RWPE2 (cell line): ENCODE data around the gene DPF3.

Source experiments
- ATAC-seq: fragments of 200-7000 bp; cut with Tn5 transposase; 3 replicates; pipeline ENCODE4 v1.9.1; 2021; ENCODE audit warnings: low read depth
- DNase-seq: peaks from one replicate; pipeline ENCODE4 v3.0.0-alpha.2; 2020; ENCODE audit warnings: low spot score
- H3K27ac ChIP-seq: fragments of 450-650 bp; 2 replicates; pipeline ENCODE4 v1.5.1; 2017; ENCODE audit warnings: mild to moderate bottlenecking; ENCODE audit not compliant: poor library complexity, severe bottlenecking
- H3K27me3 ChIP-seq: fragments of 250-450 bp; sonication (Bioruptor Pico); 2 replicates; pipeline ENCODE4 v1.5.1; 2021; ENCODE audit warnings: mild to moderate bottlenecking, moderate library complexity; ENCODE audit not compliant: insufficient read depth, poor library complexity, severe bottlenecking
- H3K36me3 ChIP-seq: fragments of 250-450 bp; sonication (Bioruptor Pico); 2 replicates; pipeline ENCODE4 v1.5.1; 2020; ENCODE audit warnings: low read depth, mild to moderate bottlenecking, moderate library complexity
- H3K4me1 ChIP-seq: fragments of 250-450 bp; sonication (Bioruptor Pico); 2 replicates; pipeline ENCODE4 v1.5.1; 2021; ENCODE audit warnings: mild to moderate bottlenecking, moderate library complexity; ENCODE audit not compliant: insufficient read depth, poor library complexity, severe bottlenecking
- H3K4me3 ChIP-seq: fragments of 250-450 bp; sonication (Bioruptor Pico); 2 replicates; pipeline ENCODE4 v1.5.1; 2021; ENCODE audit warnings: mild to moderate bottlenecking, moderate library complexity; ENCODE audit not compliant: severe bottlenecking
- H3K9me3 ChIP-seq: fragments of 250-450 bp; sonication (Bioruptor Pico); 2 replicates; pipeline ENCODE4 v1.5.1; 2021; ENCODE audit warnings: mild to moderate bottlenecking, moderate library complexity; ENCODE audit not compliant: severe bottlenecking
- TF ChIP-seq, protein P1 (sequence below): fragments of 450-650 bp; IDR thresholded peaks from one replicate; pipeline ENCODE4 v1.5.1; 2017; ENCODE audit warnings: mild to moderate bottlenecking, moderate library complexity; ENCODE audit not compliant: poor library complexity, severe bottlenecking

Gene DPF3

DNA sequence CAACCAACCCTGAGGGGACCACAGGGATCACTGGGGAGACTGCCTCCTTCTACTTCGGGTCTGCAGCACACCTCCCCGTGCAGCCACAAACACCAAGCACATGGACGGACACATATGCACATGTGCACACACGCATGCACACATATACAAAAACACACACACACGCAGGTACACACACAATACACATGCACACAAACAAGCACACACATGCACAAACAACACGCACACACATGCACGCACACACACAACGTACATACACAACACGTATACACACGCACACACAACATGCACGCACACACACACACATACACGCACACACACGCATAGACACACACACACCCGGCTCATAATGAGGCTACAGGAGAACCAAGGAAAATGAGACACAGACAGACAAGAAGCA lies 203.6 kb downstream of the DPF3 start:
- Histone ChIP-seq H3K36me3 (no peaks in the 10 kb centered on the region), H3K4me3 (no peak overlapping the region), H3K27me3 (no peaks in the 10 kb centered on the region), H3K4me1 (no peaks in the 10 kb centered on the region), H3K27ac (no peak overlapping the region), H3K9me3 (no peaks in the 10 kb centered on the region)
- ATAC-seq (no peak), DNase-seq (no peak)
- TF ChIP-seq, protein P1, sequence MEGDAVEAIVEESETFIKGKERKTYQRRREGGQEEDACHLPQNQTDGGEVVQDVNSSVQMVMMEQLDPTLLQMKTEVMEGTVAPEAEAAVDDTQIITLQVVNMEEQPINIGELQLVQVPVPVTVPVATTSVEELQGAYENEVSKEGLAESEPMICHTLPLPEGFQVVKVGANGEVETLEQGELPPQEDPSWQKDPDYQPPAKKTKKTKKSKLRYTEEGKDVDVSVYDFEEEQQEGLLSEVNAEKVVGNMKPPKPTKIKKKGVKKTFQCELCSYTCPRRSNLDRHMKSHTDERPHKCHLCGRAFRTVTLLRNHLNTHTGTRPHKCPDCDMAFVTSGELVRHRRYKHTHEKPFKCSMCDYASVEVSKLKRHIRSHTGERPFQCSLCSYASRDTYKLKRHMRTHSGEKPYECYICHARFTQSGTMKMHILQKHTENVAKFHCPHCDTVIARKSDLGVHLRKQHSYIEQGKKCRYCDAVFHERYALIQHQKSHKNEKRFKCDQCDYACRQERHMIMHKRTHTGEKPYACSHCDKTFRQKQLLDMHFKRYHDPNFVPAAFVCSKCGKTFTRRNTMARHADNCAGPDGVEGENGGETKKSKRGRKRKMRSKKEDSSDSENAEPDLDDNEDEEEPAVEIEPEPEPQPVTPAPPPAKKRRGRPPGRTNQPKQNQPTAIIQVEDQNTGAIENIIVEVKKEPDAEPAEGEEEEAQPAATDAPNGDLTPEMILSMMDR: no peak

DNA sequence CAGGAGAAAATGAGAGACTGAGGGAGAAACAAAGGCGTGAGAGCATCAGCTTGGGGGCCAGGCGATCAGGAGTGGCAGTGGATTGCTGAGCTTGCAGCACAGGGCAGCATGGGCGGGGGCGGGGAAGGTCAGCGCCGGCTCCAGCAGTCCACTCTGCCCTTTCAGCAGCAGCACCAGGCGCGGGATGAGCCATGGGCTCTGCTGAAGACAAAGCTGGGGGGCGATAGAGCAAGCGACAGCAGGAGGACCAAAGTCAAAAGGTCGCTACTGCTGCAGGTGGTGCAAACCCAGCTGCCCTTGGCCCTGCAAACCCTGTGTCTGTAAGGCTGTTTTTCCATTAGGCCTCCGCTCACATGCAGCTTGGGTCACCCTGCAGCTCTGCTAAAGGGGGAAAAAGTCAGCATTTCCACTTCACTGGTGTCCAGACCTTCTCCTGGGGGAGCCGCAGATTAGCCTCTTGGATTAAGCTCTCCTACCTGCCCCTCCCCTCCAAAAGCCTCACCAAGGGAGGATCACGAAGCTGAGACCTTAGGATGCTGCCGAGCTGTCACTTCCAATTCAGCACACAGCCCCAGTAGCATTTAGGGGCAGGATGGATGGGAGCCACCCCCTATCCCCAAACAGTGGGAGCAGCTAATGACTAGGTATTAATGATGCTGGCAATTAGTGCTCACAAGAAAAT lies 204.8 kb downstream of the DPF3 start:
- Histone ChIP-seq H3K36me3 (no peaks in the 10 kb centered on the region), H3K9me3 (no peaks in the 10 kb centered on the region), H3K4me1 (no peaks in the 10 kb centered on the region), H3K27ac (no peak overlapping the region), H3K27me3 (no peaks in the 10 kb centered on the region), H3K4me3 (no peak overlapping the region)
- no peak for DNase-seq
- no peak for ATAC-seq
- TF ChIP-seq, protein P1: no peak

DNA sequence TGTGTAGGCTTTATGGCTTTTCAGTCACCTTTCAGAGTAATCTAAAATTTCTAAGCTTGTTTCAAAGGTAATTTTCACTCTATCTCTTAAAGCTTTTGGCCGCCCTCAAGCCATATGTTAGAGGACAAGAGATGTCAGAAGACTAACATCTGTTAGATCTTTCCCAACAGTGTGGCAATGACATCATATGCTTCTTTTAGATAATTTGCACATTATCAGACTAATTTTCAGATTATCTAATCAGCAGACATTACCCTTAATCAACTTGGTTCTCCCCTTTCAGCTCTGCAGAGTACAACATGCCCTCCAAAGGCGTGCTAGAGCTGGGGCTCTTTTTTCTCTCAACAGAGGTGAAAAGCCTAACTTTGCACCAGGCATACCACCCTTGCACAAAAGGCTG lies 207.1 kb downstream of the DPF3 start:
- Histone ChIP-seq H3K27ac (no peak overlapping the region), H3K36me3 (no peaks in the 10 kb centered on the region), H3K4me3 (no peak overlapping the region), H3K4me1 (no peaks in the 10 kb centered on the region), H3K27me3 (no peaks in the 10 kb centered on the region), H3K9me3 (no peaks in the 10 kb centered on the region)
- ATAC-seq (no peak), DNase-seq (no peak)
- TF ChIP-seq, protein P1: no peak

DNA sequence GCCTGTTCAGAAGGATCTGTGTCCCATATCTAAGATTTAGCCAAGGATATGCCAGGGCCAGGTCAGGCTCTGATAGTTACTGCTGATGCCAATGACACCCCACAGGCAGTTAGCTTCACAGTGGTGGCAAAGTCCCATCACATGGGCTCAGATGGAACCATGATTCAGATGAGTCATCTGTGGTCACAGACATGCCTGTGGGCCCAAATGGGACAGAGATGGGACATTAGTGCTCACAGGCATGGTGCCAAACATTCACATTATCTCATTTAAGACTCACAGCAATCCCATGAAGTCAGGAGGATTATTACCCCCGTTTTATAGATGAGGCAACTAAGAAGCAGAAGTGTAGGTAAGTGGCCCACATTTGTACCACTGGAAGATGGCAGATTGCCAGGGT lies 207.8 kb downstream of the DPF3 start:
- DNase-seq (no peak), ATAC-seq (no peak)
- Histone ChIP-seq H3K4me1 (no peaks in the 10 kb centered on the region), H3K9me3 (no peaks in the 10 kb centered on the region), H3K27me3 (no peaks in the 10 kb centered on the region), H3K4me3 (no peak overlapping the region), H3K36me3 (no peaks in the 10 kb centered on the region), H3K27ac (no peak overlapping the region)
- TF ChIP-seq, protein P1: no peak

DNA sequence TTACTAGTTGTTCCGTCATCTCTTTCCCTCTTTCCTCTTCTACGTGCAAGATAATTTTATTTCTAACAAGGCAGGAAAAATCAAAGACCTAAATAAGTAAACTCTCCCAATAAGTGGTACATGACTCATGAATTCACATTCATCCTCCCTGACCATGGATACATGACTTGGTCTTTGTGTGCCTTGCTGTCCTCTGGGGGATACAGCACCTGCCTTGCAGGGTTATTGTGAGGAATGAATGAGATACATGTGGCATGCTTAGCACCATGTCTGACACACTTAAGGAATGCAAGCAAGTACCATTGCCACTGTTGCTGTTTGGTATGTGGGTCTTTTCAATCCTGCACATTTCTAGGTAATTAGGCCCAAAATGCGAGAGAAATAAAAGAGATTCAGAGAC lies 208.4 kb downstream of the DPF3 start:
- ATAC-seq (no peak), DNase-seq (no peak)
- Histone ChIP-seq H3K9me3 (no peaks in the 10 kb centered on the region), H3K27me3 (no peaks in the 10 kb centered on the region), H3K27ac (no peak overlapping the region), H3K4me3 (no peak overlapping the region), H3K36me3 (no peaks in the 10 kb centered on the region), H3K4me1 (no peaks in the 10 kb centered on the region)
- TF ChIP-seq, protein P1: no peak
